HG03280 (cell line): ENCODE data around the gene ADCY9.
"Not testable (repeated sequence)": the region's sequence is repeated elsewhere in the genome, so short reads cannot be mapped to it uniquely, and the experiment has no call there.

ENCODE experiments used
- ATAC-seq: cut with Tn5 transposase; IDR thresholded peaks from one replicate; pipeline ENCODE4 v1.9.1; 2021; ENCODE audit warnings: mild to moderate bottlenecking, moderate library complexity; ENCODE audit not compliant: unreplicated experiment

Gene ADCY9

GRCh38 chr16:3954411-3954921 lies 161.8 kb downstream of the ADCY9 start:
- ATAC-seq = no peak

DNA sequence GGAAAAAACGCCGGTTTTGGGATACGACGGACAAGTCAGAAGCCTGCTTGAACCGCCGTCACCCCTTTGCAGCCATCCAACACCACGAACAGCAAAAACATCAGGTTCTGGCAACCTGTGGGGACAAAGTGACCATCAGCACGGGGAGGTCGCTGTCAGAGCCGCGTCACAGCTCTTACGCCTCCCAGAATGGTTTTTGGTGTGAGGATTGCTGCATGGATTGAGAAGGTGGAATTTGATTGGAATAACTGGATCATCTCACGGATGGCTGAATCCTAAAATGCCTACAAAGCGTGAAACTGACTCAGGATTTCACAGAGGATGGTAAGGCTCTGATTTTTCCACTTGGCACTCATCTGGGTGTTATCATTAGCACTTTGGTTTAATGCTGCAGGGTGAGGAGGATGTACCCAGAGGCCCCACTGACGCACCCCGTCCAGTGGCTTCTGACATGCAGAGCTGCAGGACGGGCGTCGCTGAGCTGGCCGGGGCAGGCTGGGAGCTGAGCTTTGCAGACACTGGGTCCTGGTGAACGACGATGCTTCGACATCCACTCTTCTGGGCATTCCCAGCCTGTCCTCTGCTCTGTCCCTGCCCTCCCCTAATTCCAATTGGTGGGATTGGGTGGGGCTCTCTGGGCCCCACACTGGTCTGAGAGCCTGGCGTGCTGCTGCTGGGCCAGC lies 162.4 kb downstream of the ADCY9 start:
- no peak for ATAC-seq

DNA sequence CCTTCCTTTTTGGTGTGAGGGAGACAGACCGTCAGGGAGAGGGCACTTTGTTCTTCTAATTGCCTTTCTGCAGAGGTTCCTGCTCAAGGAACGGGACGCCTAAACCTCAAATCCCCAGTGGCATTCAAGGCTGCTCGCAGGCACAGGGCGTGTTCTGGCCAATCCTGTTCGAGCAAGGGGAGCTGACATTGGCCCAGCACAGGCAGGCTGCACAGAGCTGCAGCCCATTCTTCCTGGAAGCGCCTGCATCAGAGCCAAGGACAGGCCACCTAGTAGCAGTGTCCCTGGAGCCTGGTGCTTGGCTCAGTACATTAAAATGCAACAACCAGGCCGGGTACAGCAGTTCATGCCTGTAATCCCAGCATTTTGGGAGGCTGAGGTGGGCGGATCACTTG lies 163.5 kb downstream of the ADCY9 start:
- no peak for ATAC-seq

DNA sequence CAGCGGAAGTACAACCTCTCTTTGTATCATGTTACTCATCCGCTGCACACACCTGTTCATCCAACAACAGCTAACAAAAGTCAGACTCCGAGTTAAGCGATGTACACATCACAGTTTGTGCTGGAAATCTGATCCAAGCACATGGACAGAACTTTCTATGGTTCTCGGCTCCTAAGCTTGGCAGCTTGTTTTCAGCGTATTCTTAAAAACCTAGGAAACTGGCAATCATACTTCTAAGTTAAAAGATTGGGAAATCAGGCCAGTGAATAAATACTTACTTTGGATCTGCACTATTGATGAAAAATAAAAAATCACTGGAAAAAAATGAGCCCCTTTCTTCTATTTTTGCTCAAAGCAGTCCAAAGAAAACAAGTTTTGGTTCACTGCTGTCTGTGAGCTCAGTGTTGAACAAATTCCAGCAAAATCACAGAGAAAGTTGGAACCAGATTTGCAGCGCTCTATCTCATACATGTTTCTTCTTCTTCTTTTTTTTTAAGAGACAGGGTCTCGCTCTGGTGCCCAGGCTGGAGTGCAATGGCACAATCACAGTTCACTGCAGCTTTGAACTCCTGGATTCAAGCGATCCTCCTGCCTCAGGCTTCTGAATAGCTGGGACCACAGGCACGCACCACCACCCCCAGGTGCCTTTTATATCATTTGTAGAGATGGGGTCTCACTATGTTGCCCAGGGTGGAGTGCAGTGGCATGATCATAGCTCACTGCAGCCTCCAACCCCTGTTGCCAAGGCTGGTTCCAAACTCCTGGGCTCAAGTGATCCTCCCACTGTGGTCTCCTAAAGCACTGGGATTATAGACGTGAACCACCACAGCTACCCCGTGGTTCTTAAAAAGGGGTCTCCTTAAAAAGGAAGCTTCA lies 164.1 kb downstream of the ADCY9 start:
- no peak for ATAC-seq

DNA sequence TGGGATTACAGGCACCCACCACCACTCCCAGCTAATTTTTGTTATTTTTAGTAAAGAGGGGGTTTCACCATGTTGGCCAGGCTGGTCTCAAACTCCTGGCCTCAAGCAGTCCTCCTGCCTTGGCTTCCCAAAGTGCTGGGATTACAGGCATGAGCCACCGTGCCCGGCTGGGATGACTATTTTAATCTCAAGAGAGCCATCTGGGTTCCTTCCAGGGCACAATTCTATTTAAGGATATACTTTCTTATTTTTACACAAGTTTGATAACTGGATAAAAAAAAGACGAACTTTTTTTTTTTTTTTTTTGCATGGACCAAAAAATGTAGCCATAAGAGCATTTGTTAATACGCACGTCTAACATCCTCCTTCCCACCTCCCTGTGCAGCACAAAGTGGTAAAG lies 164.9 kb downstream of the ADCY9 start:
- ATAC-seq = not testable (repeated sequence)

DNA sequence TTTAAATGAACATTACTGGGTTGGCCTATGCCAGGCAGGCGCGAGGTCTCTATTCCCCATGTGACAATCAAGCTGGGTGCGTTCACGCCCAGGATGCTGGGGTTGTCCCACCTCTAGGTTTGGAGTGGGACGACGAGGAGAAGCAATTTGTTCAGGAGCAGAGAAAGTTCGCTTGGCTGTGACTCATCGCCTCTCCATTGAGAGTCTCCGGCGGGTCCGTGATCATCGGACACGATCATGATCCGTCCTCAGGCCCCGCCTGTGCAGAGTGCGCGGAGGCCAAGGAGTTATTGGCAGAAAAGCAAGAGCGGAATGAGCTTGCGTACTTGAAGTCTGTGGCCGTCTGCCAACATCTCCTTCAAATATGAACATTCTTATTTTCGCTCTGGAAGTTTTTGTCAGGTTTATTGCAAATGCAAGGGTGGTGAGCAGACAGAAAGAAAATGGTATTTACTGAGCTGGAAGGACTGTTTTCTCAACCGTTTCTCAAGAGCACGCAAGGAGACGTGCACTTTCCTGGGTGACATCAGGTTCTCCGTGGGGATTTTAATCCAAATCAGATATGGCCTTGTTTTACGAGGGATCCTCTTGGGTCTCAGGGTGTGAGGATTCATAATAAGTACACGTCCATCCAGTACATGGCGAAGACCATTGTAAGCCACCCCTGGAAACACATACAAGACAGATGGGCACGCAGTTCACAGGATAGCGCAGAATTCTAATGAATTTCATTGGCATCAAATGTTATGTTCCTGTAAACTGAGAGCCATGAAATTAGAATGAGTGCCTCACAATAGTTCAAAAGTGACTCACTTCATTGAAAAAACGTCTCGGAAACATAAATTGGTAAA lies 165.7 kb downstream of the ADCY9 start:
- ATAC-seq = no peak

DNA sequence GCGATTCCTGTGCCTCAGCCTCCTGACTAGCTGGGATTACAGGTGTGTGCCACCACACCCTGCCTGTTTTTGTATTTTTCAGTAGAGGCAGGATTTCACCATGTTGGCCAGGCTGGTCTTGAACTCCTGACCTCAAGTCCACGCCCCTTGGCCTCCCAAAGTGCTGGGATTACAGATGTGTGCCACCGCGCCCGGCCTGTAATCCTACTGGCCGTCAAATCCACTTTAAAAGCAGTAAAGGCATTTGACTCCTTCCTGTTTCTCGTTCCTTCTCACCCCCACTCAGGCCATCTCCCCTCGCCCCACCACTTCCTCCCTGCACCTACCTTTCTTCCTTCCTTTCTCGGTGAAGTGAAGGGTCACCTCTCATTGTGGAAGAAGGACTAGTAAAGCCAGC lies 166.3 kb downstream of the ADCY9 start:
- ATAC-seq = no peak

DNA sequence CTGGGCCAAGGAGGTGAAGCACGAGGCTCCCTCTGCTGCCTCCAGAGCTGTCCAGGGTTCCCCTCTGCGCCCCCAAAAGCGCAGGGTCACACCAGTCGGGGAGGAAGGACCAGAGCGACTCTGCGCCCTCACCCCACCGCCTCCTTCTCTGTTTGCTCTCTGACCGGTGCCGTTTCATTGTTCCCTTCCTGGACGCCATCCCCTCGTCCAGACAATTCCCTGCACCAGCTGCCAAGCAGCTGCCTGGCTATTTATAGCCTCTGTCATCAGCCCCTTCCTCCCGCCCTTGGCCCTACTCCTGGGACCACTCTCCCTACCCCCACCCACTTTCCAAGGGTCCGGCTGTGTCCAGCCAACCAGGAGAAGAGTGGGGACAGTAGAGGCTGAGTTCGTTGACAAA lies 167.0 kb downstream of the ADCY9 start:
- ATAC-seq = no peak

DNA sequence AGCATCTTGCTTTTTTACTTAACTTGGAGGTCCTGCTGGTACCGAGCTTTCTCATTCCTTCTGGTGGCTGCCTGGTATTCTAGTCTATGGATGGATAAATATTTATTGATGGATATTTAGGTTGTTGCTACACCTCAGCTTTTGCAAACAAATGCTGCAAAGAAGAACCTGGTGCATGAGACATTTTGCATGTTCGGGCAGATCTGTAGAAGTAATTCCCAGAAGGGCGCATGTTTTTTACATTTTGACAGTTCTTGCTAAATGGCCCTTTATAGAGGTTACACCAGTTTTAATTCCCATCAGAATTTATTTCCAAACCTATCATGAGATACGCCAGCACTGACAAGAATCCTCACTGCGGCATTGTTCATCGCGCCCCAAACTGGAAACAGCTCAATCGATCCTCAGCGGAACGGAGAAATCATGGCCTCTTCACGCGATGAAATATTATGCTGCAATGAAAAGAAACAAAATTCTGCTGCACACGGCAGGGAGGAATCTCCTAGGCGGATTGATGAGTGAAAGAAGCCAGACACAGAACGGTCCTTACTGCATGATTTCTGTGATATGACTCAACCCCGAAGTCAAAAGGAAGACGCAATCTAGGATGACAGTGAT lies 167.8 kb downstream of the ADCY9 start:
- ATAC-seq = no peak

DNA sequence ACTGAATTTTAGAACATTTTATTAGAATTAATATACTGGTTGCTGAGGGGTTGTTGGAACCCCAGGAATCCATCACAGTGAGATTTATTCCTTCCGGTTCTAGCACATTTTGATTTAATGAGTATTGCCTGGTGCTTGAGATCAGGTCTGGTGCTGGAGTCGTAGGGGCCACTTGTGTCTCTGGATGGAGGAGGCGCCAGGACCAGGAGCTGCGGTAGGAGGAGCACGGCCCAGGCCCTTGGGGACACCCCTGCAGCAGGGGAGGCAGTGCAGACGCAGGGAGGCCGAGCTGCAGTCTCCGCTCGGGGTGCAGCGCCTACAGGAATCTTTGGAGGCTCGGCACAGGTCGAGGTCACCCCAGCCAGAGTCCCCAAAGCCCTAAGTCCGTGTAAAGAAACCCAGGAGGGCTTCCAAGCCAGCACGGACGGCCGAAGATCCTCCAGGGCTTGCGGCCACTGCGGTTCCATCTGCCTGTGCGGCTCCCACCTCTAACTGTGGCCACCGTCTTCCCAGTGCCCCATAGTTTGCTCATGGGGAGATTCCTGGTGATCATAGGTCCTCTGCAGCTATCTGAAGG lies 169.6 kb downstream of the ADCY9 start:
- ATAC-seq = no peak

DNA sequence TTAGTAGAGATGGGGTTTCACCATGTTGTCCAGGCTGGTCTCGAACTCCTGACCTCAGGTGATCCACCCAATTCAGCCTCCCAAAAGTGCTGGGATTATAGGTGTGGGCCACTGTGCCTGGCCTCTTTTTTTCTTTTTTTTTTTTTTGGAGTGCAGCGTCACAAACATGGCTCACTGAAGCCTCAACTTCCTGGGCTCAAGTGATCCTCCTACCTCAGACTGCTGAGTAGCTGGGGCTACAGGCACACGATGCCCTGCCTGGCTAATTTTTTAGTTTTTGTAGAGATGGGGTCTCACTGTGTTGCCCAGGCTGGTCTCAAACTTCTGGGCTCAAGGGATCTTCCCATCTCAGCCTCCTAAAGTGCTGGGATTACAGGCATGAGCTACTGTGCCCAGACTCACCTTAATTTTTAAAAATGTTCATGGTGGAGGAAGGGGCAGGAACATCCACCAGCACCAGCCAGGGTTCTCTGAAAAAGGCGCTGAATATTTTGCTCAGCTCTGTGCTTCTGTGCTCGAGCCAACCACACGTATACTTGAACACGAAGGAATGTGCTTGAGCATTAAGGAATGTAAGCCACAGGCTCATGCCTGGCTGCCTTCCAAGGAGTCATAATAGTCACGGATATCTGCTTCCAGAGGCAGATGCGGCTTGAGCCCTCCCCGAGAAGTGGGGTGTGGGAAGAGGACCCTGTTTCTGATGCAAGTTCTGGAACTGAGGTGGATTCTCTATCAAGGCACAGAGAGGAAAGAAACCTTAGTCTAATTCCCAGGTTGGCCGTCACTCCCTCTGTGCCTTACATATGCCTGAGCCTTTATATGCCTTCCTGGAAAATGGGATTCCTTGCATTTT lies 170.3 kb downstream of the ADCY9 start:
- ATAC-seq = no peak

GRCh38 chr16:3944457-3944856 lies 171.8 kb downstream of the ADCY9 start:
- not testable (repeated sequence) for ATAC-seq

- ATAC-seq = not testable (repeated sequence)
Measured at GRCh38 chr16:3942146-3942545, 174.1 kb downstream of the ADCY9 start.

GRCh38 chr16:3938843-3939624 lies 177.2 kb downstream of the ADCY9 start:
- ATAC-seq = no peak

- no peak for ATAC-seq
Measured at GRCh38 chr16:3938471-3938842, 177.8 kb downstream of the ADCY9 start.

DNA sequence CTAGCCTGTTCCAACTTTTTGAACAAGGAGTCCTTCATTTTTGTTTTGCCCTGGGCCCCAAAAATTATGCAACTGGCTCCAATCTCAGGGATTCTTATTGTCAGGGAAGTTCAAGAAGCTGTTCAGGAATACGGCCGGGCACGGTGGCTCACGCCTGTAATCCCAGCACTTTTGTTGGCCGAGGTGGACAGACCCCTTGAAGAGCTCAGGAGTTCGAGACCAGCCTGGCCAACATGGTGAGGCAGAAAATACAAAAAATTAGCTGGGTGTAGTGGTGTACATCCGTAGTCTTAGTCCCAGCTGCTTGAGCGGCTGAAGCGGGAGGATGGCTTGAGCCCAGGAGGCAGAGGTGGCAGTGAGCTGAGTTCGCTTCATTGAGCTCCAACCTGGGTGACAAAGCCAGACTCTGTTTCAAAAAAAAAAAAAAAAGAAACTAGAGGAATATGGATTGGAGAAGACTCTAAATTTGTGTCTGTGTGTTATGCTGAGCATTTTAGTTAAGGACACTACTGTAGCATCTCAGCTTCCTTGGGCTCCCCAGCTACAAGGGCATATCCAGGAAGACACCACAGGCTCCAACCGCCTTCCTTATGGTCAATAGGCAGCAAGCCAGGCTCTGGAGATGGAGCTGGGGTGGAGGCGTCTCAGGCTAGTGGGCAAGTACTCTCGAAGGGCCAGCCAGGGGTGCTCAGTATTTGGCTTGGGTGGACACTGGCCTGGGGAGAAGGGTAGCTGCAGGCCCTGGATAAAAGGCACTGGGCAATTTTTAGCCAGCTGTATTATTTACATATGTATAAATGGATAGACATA lies 179.0 kb downstream of the ADCY9 start:
- ATAC-seq = no peak

- no peak for ATAC-seq
Measured at GRCh38 chr16:3935921-3936320, 180.3 kb downstream of the ADCY9 start.
